Breast epithelium (tissue), 4 donors: Measurements from ENCODE around the gene CMSS1. TPM values are rescaled to one million over a fixed set of nuclear protein-coding genes. Genes with fewer than 3 reads are reported as not detected.

Source experiments
- DNase-seq, 2 donors: peaks; one replicate each; pipeline ENCODE4 v3.0.0-alpha.2; 2019; ENCODE audit warnings: low spot score in 2 of 2
- H3K27ac ChIP-seq, 2 donors: fragments of 200-600 bp; sonication (generic) in 1 of 2; one replicate each; pipeline ENCODE4 v1.5.1; 2016 to 2019; ENCODE audit warnings: mild to moderate bottlenecking in 1 of 2
- H3K27me3 ChIP-seq, 2 donors: fragments of 200-600 bp; sonication (generic) in 1 of 2; one replicate each; pipeline versions ENCODE4 v1.5.1 to v1.6.0; 2017 to 2019; ENCODE audit warnings: control low read depth in 1 of 2, mild to moderate bottlenecking in 1 of 2
- H3K36me3 ChIP-seq: fragments of 200-600 bp; one replicate; pipeline ENCODE4 v1.5.1; 2019
- H3K4me1 ChIP-seq, 2 donors: fragments of 200-600 bp; sonication (generic); one replicate each; pipeline ENCODE4 v1.5.1; 2016 to 2019; ENCODE audit warnings: control low read depth in 1 of 2
- H3K4me3 ChIP-seq, 3 donors: fragments of 200-600 bp; sonication (generic); 1 replicate in 2 of 3; 2 replicates in 1 of 3; pipeline ENCODE4 v1.5.1; 2016 to 2019; ENCODE audit warnings: mild to moderate bottlenecking in 3 of 3, moderate library complexity in 2 of 3
- H3K9me3 ChIP-seq, 2 donors: fragments of 200-600 bp; sonication (generic) in 1 of 2; one replicate each; pipeline ENCODE4 v1.5.1; 2016 to 2019; ENCODE audit warnings: control low read depth in 1 of 2
- POLR2A ChIP-seq: fragments of 450-650 bp; IDR thresholded peaks from one replicate; pipeline ENCODE4 v1.6.1; 2016; ENCODE audit warnings: antibody characterized with exemption, mild to moderate bottlenecking, moderate library complexity
- POLR2AphosphoS5 ChIP-seq, 3 donors: sonication (generic); formaldehyde crosslinking; IDR thresholded peaks; one replicate each; pipeline ENCODE4 v1.6.1; 2017; ENCODE audit warnings: antibody characterized with exemption in 3 of 3
- intact Hi-C: fragments of 100-400 bp; cut with DNase I; formaldehyde crosslinking; loops from one replicate; pipeline ENCODE4 v1.15.1; 2023; ENCODE audit warnings: low total_unique reads
- total RNA-seq, 3 donors: library from RNA; depleted of rRNA; stranded (reverse); fragments of >200 nt; gene quantifications; one replicate each; pipeline ENCODE4 v1.1.0, GENCODE V29; 2016
- TF ChIP-seq, protein P1 (sequence below), 3 donors: fragments of 450-650 bp; IDR thresholded peaks; one replicate each; pipeline ENCODE4 v1.5.1; 2016 to 2017; ENCODE audit warnings: antibody characterized with exemption in 3 of 3, mild to moderate bottlenecking in 3 of 3, moderate library complexity in 3 of 3

The CMSS1 gene
- total RNA-seq, 3 donors from 2014 or later = 15.5 to 35.4 (median 16.1) TPM

DNA sequence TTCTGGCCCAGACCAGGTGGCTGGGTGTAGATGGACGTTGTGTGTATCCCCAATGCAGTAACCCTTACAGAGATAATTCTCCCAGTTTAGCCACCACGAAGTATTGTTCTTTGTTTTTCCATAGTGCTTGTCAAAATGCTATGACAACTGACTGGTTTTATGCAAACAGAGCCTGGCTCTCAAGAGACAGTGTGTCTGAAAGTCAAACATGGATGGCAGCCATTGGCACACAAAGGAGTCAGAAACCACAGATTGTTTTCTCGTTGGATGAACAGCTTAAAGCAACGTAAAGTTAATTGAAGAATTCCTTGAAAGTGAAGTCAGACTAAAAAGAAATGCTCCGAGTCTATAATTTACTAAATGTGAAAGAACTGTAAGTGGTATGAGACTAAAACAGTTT is 205.5 kb downstream of the CMSS1 start:
- Histone ChIP-seq H3K4me3 (no peak overlapping the region), H3K27me3 (no peaks in the 10 kb centered on the region), H3K36me3 (no peaks in the 10 kb centered on the region), H3K9me3 (no peaks in the 10 kb centered on the region), H3K4me1 (no peaks in the 10 kb centered on the region), H3K27ac (peak overlapping the region; percentile 41 to 69)
- TF ChIP-seq POLR2AphosphoS5 (IDR thresholded peaks at IDR 0.05) = no peak
- intact Hi-C loops = no loop called here
- DNase-seq = no peak

DNA sequence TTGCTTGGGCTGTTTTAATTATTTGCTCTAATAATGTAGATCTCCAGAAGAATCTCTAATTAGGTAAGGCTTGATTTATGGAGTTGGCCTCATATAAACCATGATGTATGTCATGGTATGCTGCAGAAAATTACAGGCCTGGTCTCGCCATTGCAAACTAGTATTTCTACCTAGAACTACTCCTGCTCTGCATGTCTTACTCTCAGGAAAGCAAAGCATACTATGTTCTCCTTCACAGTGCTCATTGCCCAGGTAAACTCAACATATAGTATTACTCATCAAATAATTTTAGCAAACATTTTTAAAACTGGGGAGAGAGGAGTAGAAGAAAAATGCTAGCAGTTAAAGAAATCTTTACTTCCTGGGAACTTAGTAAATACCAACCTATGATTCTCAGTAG is 205.9 kb downstream of the CMSS1 start:
- Histone ChIP-seq H3K9me3 (no peaks in the 10 kb centered on the region), H3K4me3 (no peak overlapping the region), H3K27me3 (no peaks in the 10 kb centered on the region), H3K36me3 (no peaks in the 10 kb centered on the region), H3K27ac (peak overlapping the region; percentile 18 to 69), H3K4me1 (no peaks in the 10 kb centered on the region)
- DNase-seq = no peak
- intact Hi-C loops = no loop called here
- TF ChIP-seq, protein P1, sequence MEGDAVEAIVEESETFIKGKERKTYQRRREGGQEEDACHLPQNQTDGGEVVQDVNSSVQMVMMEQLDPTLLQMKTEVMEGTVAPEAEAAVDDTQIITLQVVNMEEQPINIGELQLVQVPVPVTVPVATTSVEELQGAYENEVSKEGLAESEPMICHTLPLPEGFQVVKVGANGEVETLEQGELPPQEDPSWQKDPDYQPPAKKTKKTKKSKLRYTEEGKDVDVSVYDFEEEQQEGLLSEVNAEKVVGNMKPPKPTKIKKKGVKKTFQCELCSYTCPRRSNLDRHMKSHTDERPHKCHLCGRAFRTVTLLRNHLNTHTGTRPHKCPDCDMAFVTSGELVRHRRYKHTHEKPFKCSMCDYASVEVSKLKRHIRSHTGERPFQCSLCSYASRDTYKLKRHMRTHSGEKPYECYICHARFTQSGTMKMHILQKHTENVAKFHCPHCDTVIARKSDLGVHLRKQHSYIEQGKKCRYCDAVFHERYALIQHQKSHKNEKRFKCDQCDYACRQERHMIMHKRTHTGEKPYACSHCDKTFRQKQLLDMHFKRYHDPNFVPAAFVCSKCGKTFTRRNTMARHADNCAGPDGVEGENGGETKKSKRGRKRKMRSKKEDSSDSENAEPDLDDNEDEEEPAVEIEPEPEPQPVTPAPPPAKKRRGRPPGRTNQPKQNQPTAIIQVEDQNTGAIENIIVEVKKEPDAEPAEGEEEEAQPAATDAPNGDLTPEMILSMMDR (IDR thresholded peaks at IDR 0.05) = no peak
- TF ChIP-seq POLR2AphosphoS5 (IDR thresholded peaks at IDR 0.05) (no peak), POLR2A (no peak)

DNA sequence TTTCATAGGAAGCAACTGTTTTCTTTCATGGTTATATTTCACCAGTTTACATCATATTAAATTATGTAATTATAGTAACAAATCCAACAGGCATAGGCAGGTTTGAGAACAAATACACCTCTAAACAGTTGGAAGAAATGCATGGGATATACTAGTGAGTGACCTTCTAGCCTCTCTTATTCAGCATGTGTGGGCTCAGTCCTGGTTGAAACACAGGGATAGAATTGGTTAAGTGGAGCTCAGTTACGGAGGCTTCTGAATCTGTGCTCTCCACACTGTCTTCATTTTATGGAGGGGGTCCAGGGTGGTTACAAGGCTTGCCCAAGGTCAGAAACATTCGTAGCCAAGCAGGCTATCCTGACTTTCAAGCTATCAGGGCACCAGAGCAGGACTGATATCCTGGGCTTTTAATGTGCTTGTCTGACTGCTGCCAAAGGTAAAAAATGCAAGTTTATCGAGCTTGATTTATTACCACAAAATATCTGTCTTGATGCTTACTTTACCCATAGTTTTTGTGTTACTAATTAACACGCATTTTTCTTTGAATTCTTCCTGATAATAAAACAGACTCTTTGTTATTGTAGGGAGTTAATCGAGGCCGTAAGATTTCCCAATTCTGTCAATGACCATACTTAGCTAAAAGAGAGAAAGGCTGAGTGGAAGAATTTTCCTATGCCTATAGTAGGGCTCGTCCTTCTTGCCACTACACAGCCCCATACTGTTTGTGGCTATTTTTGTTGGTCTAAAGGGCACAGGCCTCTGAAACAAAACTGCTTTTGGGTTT is 207.1 kb downstream of the CMSS1 start:
- H3K27ac ChIP-seq = no peak overlapping the region
- H3K4me3 ChIP-seq = no peak overlapping the region
- intact Hi-C loops = no loop called here
- no peaks in the 10 kb centered on the region for H3K27me3 ChIP-seq
- no peaks in the 10 kb centered on the region for H3K4me1 ChIP-seq
- no peaks in the 10 kb centered on the region for H3K9me3 ChIP-seq
- DNase-seq = no peak
- H3K36me3 ChIP-seq = no peaks in the 10 kb centered on the region
- TF ChIP-seq POLR2A (no peak), POLR2AphosphoS5 (IDR thresholded peaks at IDR 0.05) (no peak)
- TF ChIP-seq, protein P1 (IDR thresholded peaks at IDR 0.05) = no peak

DNA sequence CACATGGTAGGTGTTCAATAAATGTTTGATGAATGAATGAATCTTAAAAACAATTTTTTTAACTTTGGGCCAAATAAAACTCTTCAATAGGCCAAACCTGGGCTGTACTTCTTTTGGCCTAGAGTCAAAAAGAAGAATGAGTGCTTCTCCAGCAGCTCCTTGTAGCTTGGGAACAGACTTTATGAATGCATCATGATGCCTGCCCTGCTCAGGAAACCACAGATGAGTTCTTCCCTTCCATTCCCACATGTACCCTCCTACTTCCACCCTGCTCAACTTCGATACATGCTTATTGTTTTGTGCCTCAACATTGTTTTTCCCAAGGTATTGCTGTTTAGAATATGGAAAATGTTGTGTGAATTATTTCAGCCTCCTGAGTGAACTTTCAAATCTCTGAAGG is 209.7 kb downstream of the CMSS1 start:
- no peaks in the 10 kb centered on the region for H3K4me1 ChIP-seq
- H3K9me3 ChIP-seq = no peaks in the 10 kb centered on the region
- no peak overlapping the region for H3K4me3 ChIP-seq
- H3K27ac ChIP-seq = no peak overlapping the region
- TF ChIP-seq POLR2A (no peak), POLR2AphosphoS5 (IDR thresholded peaks at IDR 0.05) (no peak)
- TF ChIP-seq, protein P1 (IDR thresholded peaks at IDR 0.05) = no peak
- H3K27me3 ChIP-seq = no peaks in the 10 kb centered on the region
- intact Hi-C loops = no loop called here
- H3K36me3 ChIP-seq = no peaks in the 10 kb centered on the region
- no peak for DNase-seq

DNA sequence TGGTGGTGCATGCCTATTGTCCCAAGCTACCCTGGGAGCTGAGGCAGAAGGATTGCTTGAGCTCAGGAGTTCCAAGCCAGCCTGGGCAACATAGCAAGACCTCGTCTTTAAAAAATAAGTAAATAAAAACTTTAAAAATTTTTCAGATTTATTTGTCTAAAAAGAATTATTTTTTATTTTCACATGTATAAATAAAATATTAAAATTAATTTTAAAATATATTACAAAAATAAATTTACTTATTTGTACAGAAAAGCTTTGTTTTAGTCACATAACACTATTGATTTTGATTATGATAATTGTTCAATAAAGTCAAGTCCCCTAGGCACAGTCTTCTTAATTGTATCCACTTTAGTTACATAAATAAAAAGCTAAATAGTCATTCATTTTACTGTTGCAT is 211.4 kb downstream of the CMSS1 start:
- Histone ChIP-seq H3K36me3 (no peaks in the 10 kb centered on the region), H3K4me1 (no peaks in the 10 kb centered on the region), H3K9me3 (no peaks in the 10 kb centered on the region), H3K4me3 (no peak overlapping the region), H3K27me3 (no peaks in the 10 kb centered on the region), H3K27ac (no peak overlapping the region)
- intact Hi-C loops = no loop called here
- no peak for DNase-seq
- TF ChIP-seq, protein P1 (IDR thresholded peaks at IDR 0.05) = no peak
- no peak for TF ChIP-seq POLR2A
- TF ChIP-seq POLR2AphosphoS5 (IDR thresholded peaks at IDR 0.05) = no peak
